GM21528 (cell line): ENCODE results near the gene CORIN.

Source experiments
- ATAC-seq: cut with Tn5 transposase; IDR thresholded peaks from one replicate; pipeline ENCODE4 v1.9.1; 2021; ENCODE audit warnings: mild to moderate bottlenecking, moderate library complexity; ENCODE audit not compliant: unreplicated experiment, low FRiP score

The CORIN gene

GRCh38 chr4:47647544-47647943 lies 190.3 kb downstream of the CORIN start:
- ATAC-seq = no peak

GRCh38 chr4:47647029-47647428 lies 190.8 kb downstream of the CORIN start:
- no peak for ATAC-seq

GRCh38 chr4:47646372-47646771 lies 191.5 kb downstream of the CORIN start:
- ATAC-seq = no peak

- ATAC-seq = no peak
Observed at GRCh38 chr4:47643845-47644244, 194.0 kb downstream of the CORIN start.

- ATAC-seq = no peak
Observed at GRCh38 chr4:47642985-47643760, 194.7 kb downstream of the CORIN start.

- no peak for ATAC-seq
Observed at GRCh38 chr4:47642191-47642830, 195.6 kb downstream of the CORIN start.

- no peak for ATAC-seq
Observed at GRCh38 chr4:47641755-47642154, 196.1 kb downstream of the CORIN start.

- no peak for ATAC-seq
Observed at GRCh38 chr4:47640911-47641310, 197.0 kb downstream of the CORIN start.

- ATAC-seq = no peak
Observed at GRCh38 chr4:47639531-47639930, 198.3 kb downstream of the CORIN start.

GRCh38 chr4:47631161-47631560 lies 206.7 kb downstream of the CORIN start:
- no peak for ATAC-seq

- no peak for ATAC-seq
Observed at GRCh38 chr4:47624031-47624441, 213.8 kb downstream of the CORIN start.

- no peak for ATAC-seq
Observed at GRCh38 chr4:47621181-47621580, 216.7 kb downstream of the CORIN start.

GRCh38 chr4:47619691-47620090 lies 218.2 kb downstream of the CORIN start:
- no peak for ATAC-seq

GRCh38 chr4:47617607-47618006 lies 220.3 kb downstream of the CORIN start:
- no peak for ATAC-seq

GRCh38 chr4:47615385-47615784 lies 222.5 kb downstream of the CORIN start:
- ATAC-seq = no peak

GRCh38 chr4:47612116-47613023 lies 225.5 kb downstream of the CORIN start:
- no peak for ATAC-seq

- ATAC-seq = no peak
Observed at GRCh38 chr4:47606482-47606881, 231.4 kb downstream of the CORIN start.

GRCh38 chr4:47598896-47599295 lies 239.0 kb downstream of the CORIN start:
- ATAC-seq = no peak

GRCh38 chr4:47598320-47598719 lies 239.5 kb downstream of the CORIN start:
- no peak for ATAC-seq

GRCh38 chr4:47597696-47598095 lies 240.2 kb downstream of the CORIN start:
- ATAC-seq = no peak

- no peak for ATAC-seq
Observed at GRCh38 chr4:47590325-47590724, 247.5 kb downstream of the CORIN start.
